ENCODE data around the gene TMEM131.

The TMEM131 gene

GRCh38 chr2:97722227-97722626, 273.5 kb downstream of the TMEM131 start:
- intact Hi-C loops (cut with DNase I; ENCODE audit: low total_unique reads), result no loop called here
- no peak for TF ChIP-seq CTCF (IDR thresholded peaks at IDR 0.05)
- H3K4me1 ChIP-seq, result no peaks in the 10 kb centered on the region
- no peaks in the 10 kb centered on the region for H3K36me3 ChIP-seq
- peak in 1 of 2 donors; percentile 1 for DNase-seq
- no peak overlapping the region for H3K27ac ChIP-seq
- peaks cover 0 to 13% of the 10 kb centered on the region in 2 donors for H3K27me3 ChIP-seq
- no peak overlapping the region for H3K4me3 ChIP-seq
- H3K9me3 ChIP-seq, result no peaks in the 10 kb centered on the region

GRCh38 chr2:97720746-97721145, 275.0 kb downstream of the TMEM131 start:
- Histone ChIP-seq H3K27me3 (peaks cover 0 to 13% of the 10 kb centered on the region in 2 donors), H3K9me3 (no peaks in the 10 kb centered on the region), H3K4me1 (no peaks in the 10 kb centered on the region), H3K4me3 (no peak overlapping the region), H3K27ac (no peak overlapping the region), H3K36me3 (no peaks in the 10 kb centered on the region)
- no peak for DNase-seq
- intact Hi-C loops (cut with DNase I; ENCODE audit: low total_unique reads), result no loop called here
- TF ChIP-seq CTCF (IDR thresholded peaks at IDR 0.05), result no peak

- DNase-seq, result peak in 1 of 2 donors; percentile 13
- intact Hi-C loops (cut with DNase I; ENCODE audit: low total_unique reads), result no loop called here
- Histone ChIP-seq H3K27me3 (peaks cover 0 to 9% of the 10 kb centered on the region in 2 donors), H3K27ac (no peak overlapping the region), H3K9me3 (no peaks in the 10 kb centered on the region), H3K4me1 (no peaks in the 10 kb centered on the region), H3K4me3 (no peak overlapping the region), H3K36me3 (no peaks in the 10 kb centered on the region)
- no peak for TF ChIP-seq CTCF (IDR thresholded peaks at IDR 0.05)
Measured at GRCh38 chr2:97719362-97720155, 276.2 kb downstream of the TMEM131 start.

GRCh38 chr2:97718942-97719341, 276.8 kb downstream of the TMEM131 start:
- no peaks in the 10 kb centered on the region for H3K4me1 ChIP-seq
- H3K9me3 ChIP-seq, result no peaks in the 10 kb centered on the region
- H3K27me3 ChIP-seq, result peaks cover 0 to 3% of the 10 kb centered on the region in 2 donors
- no peaks in the 10 kb centered on the region for H3K36me3 ChIP-seq
- no peak overlapping the region for H3K27ac ChIP-seq
- no peak for TF ChIP-seq CTCF (IDR thresholded peaks at IDR 0.05)
- intact Hi-C loops (cut with DNase I; ENCODE audit: low total_unique reads), result no loop called here
- no peak for DNase-seq
- no peak overlapping the region for H3K4me3 ChIP-seq

- H3K36me3 ChIP-seq, result no peaks in the 10 kb centered on the region
- TF ChIP-seq CTCF (IDR thresholded peaks at IDR 0.05), result no peak
- H3K9me3 ChIP-seq, result no peaks in the 10 kb centered on the region
- H3K4me3 ChIP-seq, result no peak overlapping the region
- no peaks in the 10 kb centered on the region for H3K27me3 ChIP-seq
- H3K4me1 ChIP-seq, result no peaks in the 10 kb centered on the region
- no peak overlapping the region for H3K27ac ChIP-seq
- DNase-seq, result peak in 1 of 2 donors; percentile 49
- intact Hi-C loops (cut with DNase I; ENCODE audit: low total_unique reads), result no loop called here
Measured at GRCh38 chr2:97718051-97718882, 277.5 kb downstream of the TMEM131 start.

All from tibial artery (tissue), 4 donors.